DOHH2 (cell line): ENCODE results near the gene NFIB.

Experiments
- H3F3A ChIP-seq: fragments of 200-600 bp; sonication (generic), shearing (Covaris generic); 2 replicates; pipeline ENCODE4 v1.6.0; 2016; ENCODE audit warnings: antibody characterized with exemption, mild to moderate bottlenecking; ENCODE audit not compliant: control insufficient read depth, insufficient read depth
- H3K27ac ChIP-seq: fragments of 200-600 bp; sonication (generic); 2 replicates; pipeline ENCODE4 v1.5.1; 2014; ENCODE audit warnings: low read depth, mild to moderate bottlenecking, low read length, moderate library complexity
- H3K27me3 ChIP-seq: fragments of 200-600 bp; sonication (generic); 2 replicates; pipeline ENCODE4 v1.6.1; 2014; ENCODE audit warnings: mild to moderate bottlenecking, low read length, mixed read lengths; ENCODE audit not compliant: control insufficient read depth
- H3K36me3 ChIP-seq: fragments of 200-600 bp; sonication (generic); 2 replicates; pipeline ENCODE4 v1.6.1; 2014; ENCODE audit warnings: mild to moderate bottlenecking, low read length, moderate library complexity, mixed read lengths; ENCODE audit not compliant: control insufficient read depth
- H3K4me1 ChIP-seq: fragments of 200-600 bp; sonication (generic); 2 replicates; pipeline ENCODE4 v1.6.1; 2014; ENCODE audit warnings: mild to moderate bottlenecking, low read length, mixed read lengths; ENCODE audit not compliant: control insufficient read depth
- H3K4me2 ChIP-seq: fragments of 200-600 bp; sonication (generic); 2 replicates; pipeline ENCODE4 v1.6.0; 2014; ENCODE audit warnings: mild to moderate bottlenecking, low read length, moderate library complexity
- H3K4me3 ChIP-seq: fragments of 200-600 bp; sonication (generic); 2 replicates; pipeline ENCODE4 v1.5.1; 2014; ENCODE audit warnings: mild to moderate bottlenecking, low read length, mixed read lengths
- H3K79me2 ChIP-seq: fragments of 200-600 bp; sonication (generic); 2 replicates; pipeline ENCODE4 v1.6.1; 2014; ENCODE audit warnings: mild to moderate bottlenecking, low read length, mixed read lengths; ENCODE audit not compliant: control insufficient read depth
- H3K9me2 ChIP-seq: fragments of 200-600 bp; sonication (generic); replicated peaks from 2 replicates; pipeline ENCODE4 v1.6.1; 2014; ENCODE audit warnings: mild to moderate bottlenecking, low read length, mixed read lengths; ENCODE audit not compliant: control insufficient read depth
- H3K9me3 ChIP-seq: fragments of 200-600 bp; sonication (generic); 2 replicates; pipeline ENCODE4 v1.6.1; 2014; ENCODE audit warnings: antibody characterized with exemption, low read length, mixed read lengths; ENCODE audit not compliant: control insufficient read depth, insufficient read depth
- H4K20me1 ChIP-seq: fragments of 200-600 bp; sonication (generic); 2 replicates; pipeline ENCODE4 v1.6.0; 2014; ENCODE audit warnings: low read depth, mild to moderate bottlenecking, antibody characterized with exemption, low read length, moderate library complexity; ENCODE audit not compliant: control insufficient read depth, insufficient read depth
- CTCF ChIP-seq: fragments of 200-600 bp; sonication (generic); IDR thresholded peaks from one replicate; pipeline ENCODE4 v1.5.1; 2014; ENCODE audit warnings: antibody characterized with exemption, mild to moderate bottlenecking, low read depth, low read length; ENCODE audit not compliant: poor library complexity, severe bottlenecking
- EZH2phosphoT487 ChIP-seq: fragments of 200-600 bp; sonication (generic); IDR thresholded peaks from 2 replicates; pipeline ENCODE4 v1.6.1; 2017; ENCODE audit warnings: borderline replicate concordance, mild to moderate bottlenecking, antibody characterized with exemption, low read length, moderate library complexity, mixed read lengths

NFIB gene

GRCh38 chr9:14083366-14083765, 230.6 kb downstream of the NFIB start:
- no peaks in the 10 kb centered on the region for H3K36me3 ChIP-seq
- H3K9me2 ChIP-seq: no peaks in the 10 kb centered on the region
- no peaks in the 10 kb centered on the region for H4K20me1 ChIP-seq
- H3K4me2 ChIP-seq: no peak overlapping the region
- TF ChIP-seq CTCF (no peak), EZH2phosphoT487 (no peak)
- H3F3A ChIP-seq: no peaks in the 10 kb centered on the region
- no peaks in the 10 kb centered on the region for H3K27me3 ChIP-seq
- no peak overlapping the region for H3K4me3 ChIP-seq
- no peaks in the 10 kb centered on the region for H3K9me3 ChIP-seq
- no peak overlapping the region for H3K27ac ChIP-seq
- H3K79me2 ChIP-seq: no peaks in the 10 kb centered on the region
- H3K4me1 ChIP-seq: no peaks in the 10 kb centered on the region

GRCh38 chr9:14082732-14083131, 231.2 kb downstream of the NFIB start:
- H4K20me1 ChIP-seq: no peaks in the 10 kb centered on the region
- no peak overlapping the region for H3K27ac ChIP-seq
- TF ChIP-seq CTCF: no peak
- TF ChIP-seq EZH2phosphoT487: no peak
- no peak overlapping the region for H3K4me3 ChIP-seq
- H3K27me3 ChIP-seq: no peaks in the 10 kb centered on the region
- H3K4me2 ChIP-seq: no peak overlapping the region
- H3K9me3 ChIP-seq: no peaks in the 10 kb centered on the region
- H3K36me3 ChIP-seq: no peaks in the 10 kb centered on the region
- H3K79me2 ChIP-seq: no peaks in the 10 kb centered on the region
- no peaks in the 10 kb centered on the region for H3K4me1 ChIP-seq
- H3F3A ChIP-seq: no peaks in the 10 kb centered on the region
- no peaks in the 10 kb centered on the region for H3K9me2 ChIP-seq

GRCh38 chr9:14081745-14082144, 232.2 kb downstream of the NFIB start:
- Histone ChIP-seq H3K4me3 (no peak overlapping the region), H3K9me3 (no peaks in the 10 kb centered on the region), H3K27me3 (no peaks in the 10 kb centered on the region), H4K20me1 (no peaks in the 10 kb centered on the region), H3K79me2 (no peaks in the 10 kb centered on the region), H3F3A (no peaks in the 10 kb centered on the region), H3K4me1 (no peaks in the 10 kb centered on the region), H3K36me3 (no peaks in the 10 kb centered on the region), H3K27ac (no peak overlapping the region), H3K9me2 (no peaks in the 10 kb centered on the region), H3K4me2 (no peak overlapping the region)
- TF ChIP-seq EZH2phosphoT487 (no peak), CTCF (no peak)
